Cerebellar nuclear complex (tissue), 1 donor: Measurements from ENCODE around the gene SMC5.
"Not testable (repeated sequence)": the region's sequence is repeated elsewhere in the genome, so short reads cannot be mapped to it uniquely, and the experiment has no call there.

ENCODE experiments used
- DNase-seq, 2 experiments: peaks; one replicate each; lab custom pipeline; 2025; lab: John Stamatoyannopoulos, UW

The SMC5 gene

GRCh38 chr9:70263421-70263820 is 4.6 kb downstream of the SMC5 start:
- DNase-seq: no peak

GRCh38 chr9:70278305-70278704 is 19.5 kb downstream of the SMC5 start:
- DNase-seq: no peak

GRCh38 chr9:70283848-70284247 is 25.1 kb downstream of the SMC5 start:
- no peak for DNase-seq

- DNase-seq: no peak
These were observed 26.5 kb downstream of the SMC5 start for GRCh38 chr9:70285246-70285645.

GRCh38 chr9:70285981-70286598 is 27.3 kb downstream of the SMC5 start:
- DNase-seq: no peak

- no peak for DNase-seq
These were observed 31.8 kb downstream of the SMC5 start for GRCh38 chr9:70290626-70291025.

GRCh38 chr9:70291446-70291845 is 32.7 kb downstream of the SMC5 start:
- DNase-seq: no peak

- no peak for DNase-seq
These were observed 33.5 kb downstream of the SMC5 start for GRCh38 chr9:70292253-70292652.

GRCh38 chr9:70293214-70293613 is 34.4 kb downstream of the SMC5 start:
- no peak for DNase-seq

- no peak for DNase-seq
These were observed 38.4 kb downstream of the SMC5 start for GRCh38 chr9:70297141-70297540.

GRCh38 chr9:70298245-70298771 is 39.5 kb downstream of the SMC5 start:
- DNase-seq: no peak

- DNase-seq: no peak
These were observed 44.5 kb downstream of the SMC5 start for GRCh38 chr9:70303268-70303667.

- no peak for DNase-seq
These were observed 46.0 kb downstream of the SMC5 start for GRCh38 chr9:70304810-70305209.

GRCh38 chr9:70315389-70315788 is 56.6 kb downstream of the SMC5 start:
- DNase-seq: no peak

GRCh38 chr9:70318002-70318401 is 59.2 kb downstream of the SMC5 start:
- no peak for DNase-seq

GRCh38 chr9:70322096-70322495 is 63.3 kb downstream of the SMC5 start:
- no peak for DNase-seq

GRCh38 chr9:70324963-70325362 is 66.2 kb downstream of the SMC5 start:
- DNase-seq: no peak

- DNase-seq: not testable (repeated sequence)
These were observed 69.8 kb downstream of the SMC5 start for GRCh38 chr9:70328625-70329024.

- DNase-seq: peak in 1 of 2 experiments; percentile 3
These were observed 81.8 kb downstream of the SMC5 start for GRCh38 chr9:70340572-70340971.

GRCh38 chr9:70347046-70347445 is 88.3 kb downstream of the SMC5 start:
- DNase-seq: no peak

GRCh38 chr9:70352356-70352755 is 93.6 kb downstream of the SMC5 start:
- DNase-seq: no peak

GRCh38 chr9:70352802-70353201 is 94.0 kb downstream of the SMC5 start:
- DNase-seq: no peak

- no peak for DNase-seq
These were observed 97.0 kb downstream of the SMC5 start for GRCh38 chr9:70355801-70356200.

- no peak for DNase-seq
These were observed 104.2 kb downstream of the SMC5 start for GRCh38 chr9:70362952-70363351.
